Right renal cortex interstitium (tissue), 3 donors: ENCODE results near the gene CA5A. TPM values are rescaled to one million over a fixed set of nuclear protein-coding genes. Genes with fewer than 3 reads are reported as not detected.
"Not testable (repeated sequence)": the region's sequence is repeated elsewhere in the genome, so short reads cannot be mapped to it uniquely, and the experiment has no call there.

Source experiments
- DNase-seq, 3 donors: peaks; one replicate each; pipeline ENCODE4 v3.0.0-alpha.2; 2013; ENCODE audit warnings: low read depth in 3 of 3, low spot score in 2 of 3
- polyA plus RNA-seq, 3 donors: library from polyadenylated mRNA; unstranded; fragments of 120-200 nt; gene quantifications; one replicate each; pipeline ENCODE4 v1.2.1, GENCODE V29; 2013; ENCODE audit not compliant: insufficient read length in 3 of 3

CA5A gene
- polyA plus RNA-seq, 3 donors, result 0.04 to 0.11 (median 0.10) TPM

DNA sequence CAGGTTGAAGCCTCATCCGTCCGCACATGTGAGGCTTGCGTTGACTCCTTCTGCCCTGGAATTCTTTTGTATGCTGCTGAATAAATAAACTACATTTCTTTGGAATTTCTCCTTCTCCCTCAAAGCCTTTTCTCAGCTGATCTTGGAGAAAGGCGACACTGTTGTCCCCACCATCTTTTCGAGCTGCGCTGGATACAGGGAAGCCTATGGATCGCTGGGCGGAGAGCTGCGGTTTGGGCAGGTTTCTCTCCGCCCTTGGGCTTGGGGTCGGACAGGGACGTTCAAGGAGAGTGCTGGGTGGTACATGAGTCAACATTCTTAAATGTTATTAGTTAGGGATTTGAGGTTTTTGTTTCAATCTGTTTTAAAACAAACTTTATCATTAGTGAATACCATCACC lies 35.8 kb downstream of the CA5A start:
- not testable (repeated sequence) for DNase-seq

- DNase-seq, result no peak
Observed at GRCh38 chr16:87897521-87898505, 38.5 kb downstream of the CA5A start.

DNA sequence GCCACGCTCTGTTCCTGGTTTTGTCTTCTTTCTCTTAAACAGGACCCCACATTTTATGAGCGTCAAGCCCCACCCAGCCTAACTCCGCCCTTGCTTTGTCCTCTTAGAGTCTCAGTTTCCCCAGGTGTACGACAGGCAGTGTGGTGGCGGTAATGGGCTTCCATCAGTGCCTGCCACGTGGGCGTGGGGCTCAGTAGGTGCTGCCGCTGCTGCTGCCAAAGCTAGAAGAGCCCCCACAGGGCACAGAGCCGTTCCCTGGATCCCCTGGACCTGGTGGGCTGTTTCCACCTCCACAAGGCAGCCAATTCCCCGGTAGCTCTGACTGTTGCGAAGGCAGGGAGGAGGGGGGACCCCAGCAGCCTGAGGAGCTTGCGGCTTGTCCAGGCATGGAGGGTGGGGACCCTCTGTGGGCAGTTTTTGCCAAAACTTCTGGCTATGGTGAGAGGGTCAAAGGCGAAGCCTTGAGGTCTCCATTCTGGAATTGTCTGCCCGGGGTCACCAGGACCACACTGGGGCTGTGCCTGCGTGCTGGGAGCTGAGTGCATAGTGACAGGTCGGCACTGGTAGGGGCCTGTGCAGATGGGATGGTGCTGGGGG lies 39.3 kb downstream of the CA5A start:
- DNase-seq, result not testable (repeated sequence)

GRCh38 chr16:87896176-87896890 lies 40.0 kb downstream of the CA5A start:
- DNase-seq, result not testable (repeated sequence)

GRCh38 chr16:87895641-87896141 lies 40.6 kb downstream of the CA5A start:
- no peak for DNase-seq

DNA sequence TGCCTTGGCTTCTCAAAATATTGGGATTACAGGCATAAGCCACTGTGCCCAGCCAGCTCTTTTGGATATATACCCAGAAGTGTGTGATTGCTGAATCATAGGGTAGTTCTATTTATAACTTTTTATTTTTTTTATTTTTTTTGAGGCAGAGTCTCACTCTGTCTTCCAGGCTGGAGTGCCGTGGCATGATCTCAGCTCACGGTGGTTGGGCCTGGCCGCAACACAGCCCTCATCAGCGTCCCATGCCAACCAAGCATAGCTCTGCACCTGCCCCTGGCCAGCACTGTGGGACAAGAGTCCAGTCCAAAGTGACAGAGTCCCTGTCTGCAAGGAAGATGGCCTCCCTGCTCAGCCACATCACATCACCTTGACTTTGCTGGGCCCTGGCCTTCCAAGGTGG lies 42.3 kb downstream of the CA5A start:
- not testable (repeated sequence) for DNase-seq

DNA sequence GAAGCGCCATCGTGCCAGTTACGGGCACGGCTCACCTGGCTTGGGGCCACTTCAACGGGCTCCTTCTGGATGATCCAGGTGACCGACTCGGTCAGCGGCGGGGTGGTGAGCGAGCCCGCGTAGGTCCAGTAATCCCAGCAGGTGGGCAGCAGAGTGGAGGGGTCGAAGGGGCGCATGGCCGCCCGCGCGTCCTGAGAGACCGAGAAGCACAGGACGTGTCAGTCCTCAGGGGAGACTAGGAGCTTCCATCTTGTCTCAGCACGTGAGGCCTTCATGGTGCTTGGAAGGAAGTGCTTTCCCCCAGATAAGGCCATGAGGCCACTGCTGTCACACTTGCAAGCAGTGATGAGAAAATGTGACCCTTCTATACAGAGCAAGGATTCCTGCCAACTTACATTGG lies 44.6 kb downstream of the CA5A start:
- DNase-seq, result no peak

DNA sequence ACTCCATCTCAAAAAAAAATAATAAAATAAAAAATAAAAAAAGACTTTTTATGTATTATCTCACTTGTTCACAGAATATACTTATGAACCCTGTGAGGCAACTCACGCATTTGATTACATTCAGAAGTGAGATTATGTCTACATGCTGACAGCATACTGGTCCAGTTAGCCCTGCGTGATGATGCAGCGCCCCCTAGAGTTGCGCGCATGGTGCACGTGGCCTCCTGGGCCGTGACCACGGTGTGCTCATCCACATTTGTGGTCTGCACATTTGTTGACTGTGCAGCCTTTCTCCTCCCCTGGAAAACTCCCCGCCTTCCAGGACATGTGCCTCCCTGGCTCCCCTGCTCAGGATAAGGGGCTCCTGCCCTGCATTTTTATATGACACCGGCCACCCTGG lies 46.6 kb downstream of the CA5A start:
- DNase-seq, result not testable (repeated sequence)

DNA sequence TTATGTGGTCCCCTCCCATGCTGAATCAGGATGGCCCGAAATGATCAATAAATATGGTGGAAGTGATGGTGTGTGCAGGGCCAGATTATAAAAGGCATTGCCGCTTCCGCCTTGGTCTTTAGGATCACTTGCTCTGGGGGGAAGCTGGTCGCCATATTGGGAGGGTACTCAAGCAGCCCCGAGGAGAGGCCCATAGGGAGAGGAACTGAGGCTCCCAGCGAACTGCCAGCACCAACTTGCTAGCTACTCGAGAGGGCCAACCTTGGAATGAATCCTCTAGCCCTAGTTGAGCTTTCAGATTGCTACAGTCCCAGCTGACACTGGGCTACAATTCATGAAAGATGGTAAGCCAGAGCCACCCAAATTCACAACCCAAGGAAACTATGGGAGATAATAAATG lies 48.0 kb downstream of the CA5A start:
- not testable (repeated sequence) for DNase-seq

DNA sequence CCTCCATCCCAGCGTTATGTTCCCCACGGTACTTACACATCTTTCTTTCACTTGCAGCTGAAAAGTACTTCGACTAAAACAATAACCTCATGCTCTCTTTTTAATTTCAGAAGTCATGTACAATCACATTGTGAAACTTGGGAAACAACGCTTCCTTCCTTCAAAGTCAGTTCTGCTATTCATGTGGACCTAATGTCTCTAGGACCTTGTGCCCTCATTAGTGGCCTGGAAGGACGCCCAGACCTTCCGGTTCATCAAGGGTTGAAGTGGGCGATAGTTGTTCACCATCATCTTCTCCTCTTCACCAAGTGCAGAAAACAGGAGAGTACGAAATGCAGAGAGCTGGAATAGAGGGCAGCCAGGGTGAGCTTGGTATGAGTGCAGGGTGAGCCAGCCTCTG lies 48.4 kb downstream of the CA5A start:
- not testable (repeated sequence) for DNase-seq

GRCh38 chr16:87885371-87885967 lies 50.9 kb downstream of the CA5A start:
- DNase-seq, result not testable (repeated sequence)

DNA sequence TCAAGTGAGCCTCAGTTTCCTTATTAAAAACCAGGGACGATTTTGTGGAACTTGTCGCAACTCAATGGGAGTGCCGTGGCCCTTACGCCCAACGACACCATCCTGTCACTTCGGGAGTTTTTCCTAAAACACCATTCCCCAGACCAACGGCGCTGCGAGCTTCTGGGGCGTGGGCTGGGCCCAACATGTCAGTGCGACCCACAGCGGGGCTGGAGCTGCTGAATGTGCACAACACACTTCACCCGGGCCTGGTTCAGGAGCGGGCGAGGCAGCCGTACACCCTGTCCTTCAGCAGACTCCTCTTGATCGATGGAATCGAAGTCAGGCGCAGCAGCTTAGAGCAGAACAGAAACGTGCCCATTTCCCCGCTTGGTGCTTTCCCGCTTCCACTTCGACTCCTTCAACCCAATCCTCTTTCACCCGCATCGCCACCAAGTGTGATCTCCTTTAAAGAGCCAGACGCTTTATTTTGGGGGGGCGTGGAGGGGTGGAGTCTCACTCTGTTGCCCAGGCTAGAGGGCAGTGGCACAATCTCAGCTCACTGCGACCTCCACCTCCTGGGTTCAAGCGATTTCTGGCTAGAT lies 53.8 kb downstream of the CA5A start:
- DNase-seq, result no peak

DNA sequence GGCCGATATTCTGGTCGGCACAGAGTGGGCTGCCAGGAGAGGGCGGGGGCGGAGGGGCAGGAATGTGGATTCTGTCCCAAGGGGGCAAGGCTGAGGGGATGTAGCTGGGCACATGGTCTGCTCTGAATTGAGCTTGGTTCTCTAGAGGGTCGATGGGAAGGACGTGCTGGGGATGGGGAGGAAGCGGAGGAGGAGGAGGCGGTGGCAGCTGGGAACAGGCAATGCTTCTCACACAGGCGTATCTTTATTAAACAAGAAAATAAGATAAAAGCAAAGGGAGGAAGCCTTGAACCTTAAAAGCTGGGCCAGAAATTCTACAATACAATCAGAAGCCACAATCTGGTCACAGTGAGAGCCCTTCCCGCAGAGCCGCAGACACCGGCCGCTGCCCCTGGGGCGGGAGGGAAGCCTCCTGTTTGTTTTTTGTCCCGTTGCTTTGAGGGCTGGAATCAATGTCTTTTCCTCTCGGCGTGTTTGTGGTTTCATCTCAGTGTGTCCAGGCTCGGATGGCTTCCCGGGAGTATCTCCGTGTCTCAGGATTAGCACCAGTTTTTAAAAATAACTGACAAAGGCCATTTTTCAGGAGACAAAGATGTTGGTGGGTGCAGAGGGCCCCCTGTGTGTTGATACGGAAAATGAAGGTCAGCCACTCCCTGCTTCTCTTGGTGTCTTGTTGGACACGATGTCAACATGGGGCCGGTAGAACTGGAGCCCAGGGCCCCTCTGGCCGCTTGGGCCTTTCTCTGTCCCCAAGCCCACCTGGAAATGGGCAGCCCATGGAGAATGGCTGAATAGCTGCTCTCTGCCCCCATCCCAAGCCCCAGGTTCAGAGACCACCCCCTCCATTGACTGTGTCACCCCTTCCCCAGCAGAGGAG lies 54.8 kb downstream of the CA5A start:
- DNase-seq, result no peak

DNA sequence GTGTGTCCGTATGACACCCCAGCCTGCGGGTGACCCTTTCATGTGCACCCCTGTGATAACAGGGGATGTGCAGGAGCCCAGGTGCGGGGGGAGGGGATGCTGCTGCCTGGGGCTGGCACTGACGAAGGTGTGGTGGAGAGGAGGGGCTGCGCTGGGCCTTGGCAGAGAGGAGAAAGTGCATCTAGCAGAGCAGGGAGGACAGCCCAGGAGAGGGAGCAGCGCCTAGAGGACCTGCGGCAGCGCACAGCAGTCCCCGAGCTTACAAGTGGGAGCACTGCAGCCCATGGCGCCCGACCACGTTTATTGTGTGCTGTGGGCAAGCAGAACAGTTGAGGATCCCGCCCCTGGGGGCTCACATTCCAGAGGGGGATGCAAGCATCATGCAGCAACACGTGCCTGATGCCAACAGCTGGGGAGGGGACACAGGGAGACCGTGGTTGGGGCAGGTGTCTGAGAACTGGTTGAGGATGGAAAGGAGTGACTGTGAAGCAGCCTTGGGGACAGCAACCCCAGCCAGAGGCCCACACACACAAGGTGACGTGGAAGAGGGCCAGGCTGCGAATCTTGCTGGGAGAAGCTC lies 56.1 kb downstream of the CA5A start:
- no peak for DNase-seq

GRCh38 chr16:87879411-87880013 lies 56.8 kb downstream of the CA5A start:
- not testable (repeated sequence) for DNase-seq

DNA sequence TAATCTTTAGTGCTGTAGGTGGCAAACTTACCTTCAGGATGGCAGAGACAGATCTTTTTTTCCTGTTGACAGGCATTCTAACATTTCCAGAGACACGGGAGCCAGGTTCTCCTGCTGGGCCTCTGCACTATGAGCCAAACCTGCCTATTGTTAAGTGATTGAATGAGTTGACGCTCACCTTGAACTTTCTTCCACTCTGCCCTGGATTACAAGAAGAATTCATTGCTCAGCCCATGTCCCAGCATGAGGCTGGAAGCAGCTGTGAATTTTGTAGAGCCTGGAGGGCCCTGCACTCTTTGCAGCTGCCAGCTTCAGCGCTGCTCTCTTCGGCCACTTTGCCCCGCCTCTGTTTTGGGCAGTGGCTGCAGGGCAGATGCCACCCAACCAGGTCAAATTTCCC lies 57.6 kb downstream of the CA5A start:
- no peak for DNase-seq

GRCh38 chr16:87877942-87878507 lies 58.3 kb downstream of the CA5A start:
- DNase-seq, result no peak
